ENCODE data around the gene RASSF7.

The RASSF7 gene

DNA sequence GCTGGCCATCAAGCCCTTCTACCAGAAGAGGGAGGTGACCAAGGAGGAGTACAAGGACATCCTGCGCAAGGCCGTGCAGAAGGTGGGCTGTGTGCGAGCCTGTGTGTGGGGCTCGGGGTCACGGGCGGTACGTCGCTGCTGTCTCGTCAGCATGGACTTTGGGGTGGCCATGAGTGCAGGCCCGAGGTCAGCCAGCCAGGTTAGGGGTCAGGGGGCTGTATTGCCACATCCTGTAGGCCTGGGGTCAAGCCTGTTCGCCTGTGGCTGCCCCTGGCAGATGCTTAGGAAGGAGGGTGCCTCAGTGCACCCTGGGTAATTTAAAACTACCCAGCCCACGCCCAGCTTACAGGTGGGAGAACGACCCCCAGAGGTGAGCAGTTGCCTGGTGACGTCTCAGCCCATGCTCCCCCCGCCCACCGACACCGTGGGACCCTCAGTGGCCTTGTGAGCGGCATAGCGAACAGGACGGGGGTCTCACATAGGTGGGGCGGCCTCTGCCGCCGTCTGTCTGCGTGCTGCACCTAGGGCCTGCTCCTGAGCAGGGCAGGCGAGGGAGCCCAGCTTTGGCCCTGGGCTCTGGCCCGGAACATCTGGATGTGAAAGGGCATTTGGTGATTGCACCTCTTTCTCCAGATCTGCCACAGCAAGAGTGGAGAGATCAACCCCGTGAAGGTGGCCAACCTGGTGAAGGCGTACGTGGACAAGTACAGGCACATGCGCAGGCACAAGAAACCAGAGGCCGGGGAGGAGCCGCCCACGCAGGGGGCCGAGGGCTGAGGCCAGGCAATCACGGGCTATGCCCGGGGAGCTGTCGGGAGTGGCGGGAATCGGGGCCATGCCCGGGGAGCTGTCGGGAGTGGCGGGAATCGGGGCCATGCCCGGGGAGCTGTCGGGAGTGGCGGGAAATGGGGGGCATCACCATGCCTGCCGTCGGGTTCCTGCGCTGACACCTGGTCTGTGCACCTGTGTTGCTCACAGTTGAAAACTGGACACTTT is 50.5 kb downstream of the RASSF7 start:
- no peak for DNase-seq

DNA sequence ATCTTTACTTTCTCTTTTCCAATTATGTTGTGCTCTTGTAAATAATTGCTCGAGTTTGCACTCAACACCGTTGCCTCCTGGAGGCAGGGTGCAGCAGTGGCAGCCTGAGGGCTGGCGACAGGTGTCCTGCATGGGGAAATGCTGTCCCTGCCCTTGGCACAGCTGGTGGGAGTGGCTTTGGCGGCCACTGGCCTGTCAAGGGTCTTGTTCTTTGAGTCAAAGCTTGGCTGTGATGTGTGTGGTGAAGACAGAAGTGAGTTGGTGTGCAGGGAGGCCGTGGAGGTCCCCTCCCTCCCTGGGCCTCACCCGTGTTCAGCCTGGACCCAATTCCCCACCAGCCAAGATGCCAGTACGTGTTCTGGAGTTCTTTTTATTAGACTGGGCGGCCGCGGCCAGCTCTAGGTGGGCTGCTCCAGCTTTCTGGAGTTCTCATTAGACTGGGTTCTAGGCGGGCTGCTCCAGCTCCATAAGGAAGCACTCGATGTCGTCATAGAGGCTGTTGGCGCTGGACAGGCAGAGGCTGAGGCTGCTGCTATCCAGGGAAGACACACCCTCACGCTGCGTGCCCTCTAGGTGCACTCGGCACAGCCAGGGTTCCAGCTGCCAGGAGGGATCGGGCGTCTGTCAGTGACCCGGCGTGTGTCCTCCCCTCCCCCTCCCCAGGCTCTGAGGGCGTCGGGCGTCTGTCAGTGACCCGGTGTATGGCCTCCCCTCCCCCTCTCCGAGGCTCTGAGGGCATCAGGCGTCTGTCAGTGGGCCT is 51.6 kb downstream of the RASSF7 start:
- peak; percentile 45 for DNase-seq

DNA sequence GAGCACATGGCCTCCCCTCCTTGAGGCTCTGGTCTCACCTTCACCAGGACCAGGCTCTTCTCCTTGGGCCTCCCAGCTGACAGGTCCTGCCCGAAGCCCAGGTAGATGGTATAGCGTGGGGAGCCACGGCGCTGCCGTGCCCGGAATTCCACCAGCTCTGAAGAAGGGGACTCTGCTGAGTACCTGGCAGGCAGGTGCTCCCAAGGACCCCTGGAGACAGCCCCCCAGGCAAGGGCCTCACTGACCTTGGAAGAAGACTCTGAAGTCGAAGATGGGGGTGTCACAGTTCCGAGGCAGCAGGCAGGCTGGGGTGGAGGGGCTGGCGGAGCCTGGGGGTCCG is 52.2 kb downstream of the RASSF7 start:
- no peak for DNase-seq

DNA sequence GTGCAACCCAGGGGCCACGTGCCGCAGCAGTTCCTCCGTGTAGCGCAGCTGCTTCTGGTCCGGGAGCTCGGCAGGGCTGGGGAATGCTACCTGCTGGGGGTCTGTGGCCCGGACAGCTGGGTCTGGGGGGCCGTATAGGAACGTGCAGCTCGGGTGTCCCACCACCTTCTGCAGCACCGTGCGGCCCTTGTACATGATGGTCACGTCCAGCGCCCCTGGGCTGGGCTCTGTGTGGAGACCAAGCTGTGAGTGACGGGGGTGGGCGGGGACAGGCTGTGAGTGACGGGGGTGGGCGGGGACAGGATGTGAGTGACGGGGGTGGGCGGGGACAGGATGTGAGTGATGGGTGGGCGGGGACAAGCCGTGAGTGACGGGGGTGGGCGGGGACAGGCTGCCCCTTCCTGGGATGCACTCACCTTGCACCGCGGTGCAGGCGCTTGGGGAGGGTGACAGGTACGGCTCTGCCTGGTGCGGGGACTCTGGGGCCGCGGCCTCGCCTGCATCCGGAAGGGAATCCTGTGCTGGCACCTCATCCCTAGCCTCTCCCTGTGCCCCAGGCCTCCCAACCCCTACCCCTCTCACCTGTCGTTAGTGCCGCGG is 52.7 kb downstream of the RASSF7 start:
- DNase-seq = peak; percentile 21
